ENCODE measurements around the gene PUM2. TPM values are rescaled to one million over a fixed set of nuclear protein-coding genes. Genes with fewer than 3 reads are reported as not detected.

Gene PUM2
- total RNA-seq, 1 donor from 2014 or later, result 113 TPM

DNA sequence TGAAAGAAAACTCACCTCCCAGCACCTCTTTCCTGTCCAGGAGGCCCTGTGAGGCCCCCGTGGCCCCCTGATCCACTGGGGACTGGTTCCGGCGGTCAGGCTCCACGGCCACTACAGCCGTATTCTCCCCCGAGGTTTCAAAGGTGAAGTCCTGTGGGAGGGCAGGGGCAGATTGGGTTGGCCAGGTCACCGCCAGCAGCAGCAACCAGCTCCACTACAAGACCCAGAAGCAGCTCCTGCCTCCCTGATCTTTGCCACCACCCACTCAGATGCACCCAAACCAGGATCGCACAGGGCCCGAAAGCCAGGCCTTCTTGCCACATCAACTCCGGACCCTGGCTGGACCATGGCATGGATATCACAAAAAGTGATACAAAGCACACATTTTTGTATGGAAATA, 147.6 kb downstream of the PUM2 start:
- H3K36me3 Mint-ChIP-seq (ENCODE audit: unreplicated experiment), result peaks cover 6% of the 10 kb centered on the region
- H3K27me3 Mint-ChIP-seq (ENCODE audit: unreplicated experiment), result peaks cover 3% of the 10 kb centered on the region
- no peak overlapping the region for H3K27ac Mint-ChIP-seq (ENCODE audit: unreplicated experiment)
- peaks cover 10% of the 10 kb centered on the region for H3K4me1 Mint-ChIP-seq (ENCODE audit: low read depth, unreplicated experiment)
- TF ChIP-seq, protein P1, sequence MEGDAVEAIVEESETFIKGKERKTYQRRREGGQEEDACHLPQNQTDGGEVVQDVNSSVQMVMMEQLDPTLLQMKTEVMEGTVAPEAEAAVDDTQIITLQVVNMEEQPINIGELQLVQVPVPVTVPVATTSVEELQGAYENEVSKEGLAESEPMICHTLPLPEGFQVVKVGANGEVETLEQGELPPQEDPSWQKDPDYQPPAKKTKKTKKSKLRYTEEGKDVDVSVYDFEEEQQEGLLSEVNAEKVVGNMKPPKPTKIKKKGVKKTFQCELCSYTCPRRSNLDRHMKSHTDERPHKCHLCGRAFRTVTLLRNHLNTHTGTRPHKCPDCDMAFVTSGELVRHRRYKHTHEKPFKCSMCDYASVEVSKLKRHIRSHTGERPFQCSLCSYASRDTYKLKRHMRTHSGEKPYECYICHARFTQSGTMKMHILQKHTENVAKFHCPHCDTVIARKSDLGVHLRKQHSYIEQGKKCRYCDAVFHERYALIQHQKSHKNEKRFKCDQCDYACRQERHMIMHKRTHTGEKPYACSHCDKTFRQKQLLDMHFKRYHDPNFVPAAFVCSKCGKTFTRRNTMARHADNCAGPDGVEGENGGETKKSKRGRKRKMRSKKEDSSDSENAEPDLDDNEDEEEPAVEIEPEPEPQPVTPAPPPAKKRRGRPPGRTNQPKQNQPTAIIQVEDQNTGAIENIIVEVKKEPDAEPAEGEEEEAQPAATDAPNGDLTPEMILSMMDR (IDR thresholded peaks at IDR 0.05; ENCODE audit: partially characterized antibody, unreplicated experiment), result no peak
- H3K9me3 Mint-ChIP-seq (ENCODE audit: unreplicated experiment), result peaks cover 2% of the 10 kb centered on the region
- no peak for DNase-seq
- H3K4me3 Mint-ChIP-seq (ENCODE audit: unreplicated experiment), result no peak overlapping the region

DNA sequence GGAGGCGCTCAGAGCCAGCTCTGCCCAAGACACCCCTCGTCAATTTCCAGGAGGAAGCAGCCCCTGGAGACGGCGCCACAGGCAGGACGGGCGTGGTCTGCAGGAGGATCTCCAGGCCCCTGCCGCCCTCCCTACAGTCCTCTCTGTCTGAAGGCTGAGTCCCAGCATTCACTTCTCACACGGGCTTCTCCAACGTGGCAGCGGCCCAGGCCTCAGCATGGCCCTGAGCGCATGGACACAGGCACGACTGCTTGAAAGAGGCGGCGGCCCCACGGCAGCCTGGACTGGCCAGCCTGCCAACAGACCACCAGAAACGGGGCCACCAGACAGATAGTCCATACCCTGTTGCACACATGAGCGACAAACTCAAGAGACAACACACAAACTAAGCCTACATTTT, 149.0 kb downstream of the PUM2 start:
- no peak overlapping the region for H3K27ac Mint-ChIP-seq (ENCODE audit: unreplicated experiment)
- peaks cover 15% of the 10 kb centered on the region for H3K4me1 Mint-ChIP-seq (ENCODE audit: low read depth, unreplicated experiment)
- no peak for DNase-seq
- no peak overlapping the region for H3K4me3 Mint-ChIP-seq (ENCODE audit: unreplicated experiment)
- peaks cover 6% of the 10 kb centered on the region for H3K9me3 Mint-ChIP-seq (ENCODE audit: unreplicated experiment)
- peaks cover 6% of the 10 kb centered on the region for H3K36me3 Mint-ChIP-seq (ENCODE audit: unreplicated experiment)
- TF ChIP-seq, protein P1 (IDR thresholded peaks at IDR 0.05; ENCODE audit: partially characterized antibody, unreplicated experiment), result no peak
- H3K27me3 Mint-ChIP-seq (ENCODE audit: unreplicated experiment), result no peaks in the 10 kb centered on the region

DNA sequence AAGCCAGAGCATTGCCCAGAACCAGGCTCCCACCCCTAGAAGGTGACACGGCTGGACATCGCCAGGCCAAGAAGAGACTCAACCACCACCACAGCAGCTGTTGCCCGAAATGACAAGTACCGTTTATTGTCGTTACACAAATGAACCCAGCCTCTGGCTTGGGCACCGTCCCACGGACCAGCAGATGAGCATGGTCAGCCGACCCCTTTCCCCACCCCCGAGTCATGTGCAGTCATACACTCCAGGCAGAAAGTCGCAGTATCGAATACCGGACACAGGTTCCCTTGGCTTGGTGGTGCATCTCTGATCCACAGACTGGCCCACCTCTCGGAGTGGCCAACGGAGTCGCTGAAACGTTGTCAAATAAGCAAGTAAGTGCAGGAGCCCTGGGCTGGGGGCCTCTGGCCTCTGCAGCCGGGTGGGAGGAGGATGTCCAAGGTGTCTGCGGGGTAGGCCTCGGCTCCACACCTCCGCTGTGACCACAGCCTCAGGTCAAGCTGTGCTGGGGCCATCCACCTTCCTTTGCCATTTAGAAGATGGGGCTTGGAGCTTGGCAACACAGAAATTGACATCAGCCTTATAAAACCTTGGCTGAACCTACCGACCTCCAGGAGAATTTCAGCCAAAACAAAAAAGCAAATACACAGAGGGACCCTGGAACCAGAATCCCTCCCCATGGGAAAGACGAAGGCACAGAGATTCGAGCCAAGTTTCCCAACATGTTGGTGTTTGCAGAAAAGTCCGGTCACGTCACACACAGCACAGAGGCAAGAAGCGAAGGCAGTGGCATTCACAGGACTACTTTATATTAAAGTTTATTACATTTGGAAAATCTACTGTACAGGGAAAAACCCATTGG, 149.7 kb downstream of the PUM2 start:
- no peak for DNase-seq

DNA sequence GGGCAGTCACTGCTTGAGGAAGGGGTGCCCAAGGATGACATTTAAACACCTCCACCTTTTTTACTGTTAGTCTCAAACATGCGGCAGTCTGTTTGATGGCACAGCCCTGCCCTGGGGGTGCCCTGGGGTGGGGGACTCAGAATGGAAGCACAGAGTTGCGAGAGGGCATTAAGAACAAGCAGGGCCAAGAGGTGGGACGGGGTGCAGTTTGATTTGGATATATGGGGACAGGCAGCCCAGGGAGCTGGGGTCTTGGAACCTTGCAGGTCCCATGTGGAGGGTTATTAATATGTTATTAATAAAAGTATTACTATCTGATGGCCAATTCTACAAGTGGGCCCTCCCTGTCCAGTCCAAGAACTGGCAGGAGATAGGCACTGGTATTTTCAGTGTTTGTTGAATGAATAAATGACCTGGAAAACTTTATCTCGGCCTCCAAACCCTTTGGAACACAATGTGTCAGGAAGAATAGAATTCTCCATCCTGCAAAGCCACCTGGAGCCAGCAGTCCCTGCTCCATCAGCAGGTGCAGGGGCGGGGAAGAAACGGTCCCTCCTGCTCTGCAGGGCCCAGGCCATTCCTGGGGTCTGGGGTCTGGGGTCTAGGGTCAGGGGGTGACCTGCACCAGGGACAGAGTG, 150.9 kb downstream of the PUM2 start:
- TF ChIP-seq, protein P1 (IDR thresholded peaks at IDR 0.05; ENCODE audit: partially characterized antibody, unreplicated experiment), result no peak
- Mint-ChIP-seq H3K27me3 (ENCODE audit: unreplicated experiment) (no peaks in the 10 kb centered on the region), H3K4me1 (ENCODE audit: low read depth, unreplicated experiment) (peaks cover 15% of the 10 kb centered on the region), H3K9me3 (ENCODE audit: unreplicated experiment) (peaks cover 6% of the 10 kb centered on the region), H3K27ac (ENCODE audit: unreplicated experiment) (no peak overlapping the region), H3K36me3 (ENCODE audit: unreplicated experiment) (peaks cover 6% of the 10 kb centered on the region), H3K4me3 (ENCODE audit: unreplicated experiment) (no peak overlapping the region)
- DNase-seq, result no peak

More for the DNA sequence above, 149.7 kb downstream of the PUM2 start:
- H3K27ac Mint-ChIP-seq (ENCODE audit: unreplicated experiment), result no peak overlapping the region
- H3K4me3 Mint-ChIP-seq (ENCODE audit: unreplicated experiment), result no peak overlapping the region
- H3K9me3 Mint-ChIP-seq (ENCODE audit: unreplicated experiment), result peaks cover 6% of the 10 kb centered on the region
- H3K36me3 Mint-ChIP-seq (ENCODE audit: unreplicated experiment), result peaks cover 6% of the 10 kb centered on the region
- peaks cover 15% of the 10 kb centered on the region for H3K4me1 Mint-ChIP-seq (ENCODE audit: low read depth, unreplicated experiment)
- TF ChIP-seq, protein P1 (IDR thresholded peaks at IDR 0.05; ENCODE audit: partially characterized antibody, unreplicated experiment), result no peak
- no peaks in the 10 kb centered on the region for H3K27me3 Mint-ChIP-seq (ENCODE audit: unreplicated experiment)

Data from glutamatergic neuron (in vitro differentiated cells).